Lower leg skin (tissue), 4 donors: Measurements from ENCODE around the gene PNLDC1. TPM values are rescaled to one million over a fixed set of nuclear protein-coding genes. Genes with fewer than 3 reads are reported as not detected.

Source experiments
- DNase-seq, 2 donors: peaks; one replicate each; pipeline ENCODE4 v3.0.0-alpha.2; 2019; ENCODE audit warnings: low spot score in 2 of 2
- H3K4me3 ChIP-seq: fragments of 200-600 bp; sonication (generic); 2 replicates; pipeline ENCODE4 v1.5.1; 2017; ENCODE audit warnings: mild to moderate bottlenecking, low read depth; ENCODE audit not compliant: poor library complexity, severe bottlenecking
- POLR2A ChIP-seq, 2 donors: fragments of 450-650 bp; IDR thresholded peaks; one replicate each; pipeline ENCODE4 v1.6.1; 2016 to 2017; ENCODE audit warnings: antibody characterized with exemption in 2 of 2, mild to moderate bottlenecking in 1 of 2, moderate library complexity in 1 of 2
- WGBS, 2 donors: methylation state at CpG; one replicate each; pipeline ENCODE4 v1.1.5; 2018; 5-methylcytosine and 5-hydroxymethylcytosine counted together
- intact Hi-C: fragments of 100-400 bp; cut with DNase I; formaldehyde crosslinking; loops from one replicate; pipeline ENCODE4 v1.15.0; 2023; ENCODE audit warnings: low total_unique reads
- total RNA-seq, 4 donors: library from RNA; depleted of rRNA; stranded (reverse); fragments of >200 nt; gene quantifications; one replicate each; pipeline ENCODE4 v1.1.0, GENCODE V29; 2016
- TF ChIP-seq, protein P1 (sequence below), 3 donors: fragments of 450-650 bp; IDR thresholded peaks; one replicate each; pipeline ENCODE4 v1.5.1; 2016; ENCODE audit warnings: antibody characterized with exemption in 3 of 3, mild to moderate bottlenecking in 3 of 3, moderate library complexity in 2 of 3

Gene PNLDC1
- total RNA-seq, 4 donors from 2014 or later, result 0.51 to 2.5 (median 1.0) TPM

DNA sequence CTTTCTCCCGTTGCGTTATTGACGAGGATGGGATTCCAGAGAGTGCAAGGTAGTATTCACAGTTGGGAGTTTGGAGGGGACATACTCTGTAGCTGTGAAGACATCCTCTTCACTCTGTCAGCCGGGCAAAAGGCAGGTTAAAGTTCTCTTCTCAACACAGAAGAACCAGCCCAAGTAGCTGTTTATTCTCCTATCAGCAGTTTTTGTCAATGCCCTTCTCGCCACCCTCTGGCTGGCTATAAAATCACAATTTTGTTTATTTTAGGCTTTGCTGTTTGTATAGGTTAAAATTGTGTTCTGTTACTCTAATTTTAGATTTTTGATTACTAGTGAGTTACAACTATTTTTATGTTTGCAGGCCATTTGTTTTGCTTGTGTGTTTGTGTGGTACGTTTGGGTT lies 52.8 kb downstream of the PNLDC1 start:
- 26 to 40% methylated on average over 6 of the region's 6 CpGs for WGBS, 2 donors
- TF ChIP-seq, protein P1, sequence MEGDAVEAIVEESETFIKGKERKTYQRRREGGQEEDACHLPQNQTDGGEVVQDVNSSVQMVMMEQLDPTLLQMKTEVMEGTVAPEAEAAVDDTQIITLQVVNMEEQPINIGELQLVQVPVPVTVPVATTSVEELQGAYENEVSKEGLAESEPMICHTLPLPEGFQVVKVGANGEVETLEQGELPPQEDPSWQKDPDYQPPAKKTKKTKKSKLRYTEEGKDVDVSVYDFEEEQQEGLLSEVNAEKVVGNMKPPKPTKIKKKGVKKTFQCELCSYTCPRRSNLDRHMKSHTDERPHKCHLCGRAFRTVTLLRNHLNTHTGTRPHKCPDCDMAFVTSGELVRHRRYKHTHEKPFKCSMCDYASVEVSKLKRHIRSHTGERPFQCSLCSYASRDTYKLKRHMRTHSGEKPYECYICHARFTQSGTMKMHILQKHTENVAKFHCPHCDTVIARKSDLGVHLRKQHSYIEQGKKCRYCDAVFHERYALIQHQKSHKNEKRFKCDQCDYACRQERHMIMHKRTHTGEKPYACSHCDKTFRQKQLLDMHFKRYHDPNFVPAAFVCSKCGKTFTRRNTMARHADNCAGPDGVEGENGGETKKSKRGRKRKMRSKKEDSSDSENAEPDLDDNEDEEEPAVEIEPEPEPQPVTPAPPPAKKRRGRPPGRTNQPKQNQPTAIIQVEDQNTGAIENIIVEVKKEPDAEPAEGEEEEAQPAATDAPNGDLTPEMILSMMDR (IDR thresholded peaks at IDR 0.05), result no peak
- no peak for TF ChIP-seq POLR2A (IDR thresholded peaks at IDR 0.05)
- no peak for DNase-seq

GRCh38 chr6:159853754-159854153 lies 53.7 kb downstream of the PNLDC1 start:
- intact Hi-C loops, result no loop called here
- DNase-seq, result no peak
- no peak for TF ChIP-seq POLR2A (IDR thresholded peaks at IDR 0.05)
- TF ChIP-seq, protein P1 (IDR thresholded peaks at IDR 0.05), result no peak
- H3K4me3 ChIP-seq, result no peak overlapping the region

More for the DNA sequence above, 52.8 kb downstream of the PNLDC1 start:
- intact Hi-C loops, result no loop called here
- no peak overlapping the region for H3K4me3 ChIP-seq

- WGBS, 2 donors, result 82 to 86% methylated on average over 3 of the region's 3 CpGs
- DNase-seq, result no peak
- TF ChIP-seq, protein P1 (IDR thresholded peaks at IDR 0.05), result no peak
- no peak for TF ChIP-seq POLR2A (IDR thresholded peaks at IDR 0.05)
- no peak overlapping the region for H3K4me3 ChIP-seq
- intact Hi-C loops, result no loop called here
Measured at GRCh38 chr6:159854959-159855358, 54.9 kb downstream of the PNLDC1 start.

- TF ChIP-seq POLR2A (IDR thresholded peaks at IDR 0.05), result no peak
- TF ChIP-seq, protein P1 (IDR thresholded peaks at IDR 0.05), result no peak
- no peak overlapping the region for H3K4me3 ChIP-seq
- intact Hi-C loops, result no loop called here
- no peak for DNase-seq
- 80 to 81% methylated on average over 1 of the region's 1 CpG for WGBS, 2 donors
Measured at GRCh38 chr6:159858259-159858658, 58.2 kb downstream of the PNLDC1 start.

GRCh38 chr6:159860482-159860881 lies 60.4 kb downstream of the PNLDC1 start:
- H3K4me3 ChIP-seq, result no peak overlapping the region
- DNase-seq, result no peak
- TF ChIP-seq, protein P1 (IDR thresholded peaks at IDR 0.05), result no peak
- TF ChIP-seq POLR2A (IDR thresholded peaks at IDR 0.05), result no peak
- intact Hi-C loops, result no loop called here
- 95 to 97% methylated on average over 1 of the region's 1 CpG for WGBS, 2 donors

DNA sequence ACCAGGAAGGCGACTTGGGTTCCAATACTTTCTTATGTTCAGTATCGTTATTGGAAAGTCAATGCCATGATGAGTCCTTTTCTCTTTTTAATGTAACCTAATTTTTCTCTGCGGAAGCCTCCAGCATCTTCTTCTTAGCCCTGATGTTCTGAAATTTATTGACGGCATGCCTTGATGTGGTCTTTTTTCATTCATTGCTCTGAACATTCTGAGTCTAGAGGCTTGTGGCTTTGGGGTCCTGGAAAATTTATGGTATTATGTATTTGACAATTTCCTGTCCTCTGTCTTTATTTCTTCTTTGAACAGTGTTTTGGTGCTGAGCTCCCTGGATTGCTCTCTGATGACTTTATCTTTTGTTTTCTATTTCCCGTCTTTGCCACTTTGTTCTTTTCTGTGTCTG lies 62.0 kb downstream of the PNLDC1 start:
- no peak overlapping the region for H3K4me3 ChIP-seq
- intact Hi-C loops, result no loop called here
- DNase-seq, result no peak
- 75 to 76% methylated on average over 5 of the region's 5 CpGs for WGBS, 2 donors
- TF ChIP-seq POLR2A (IDR thresholded peaks at IDR 0.05), result no peak
- TF ChIP-seq, protein P1 (IDR thresholded peaks at IDR 0.05), result no peak
